Measurements from ENCODE around the gene MYCBPAP. TPM values are rescaled to one million over a fixed set of nuclear protein-coding genes. Genes with fewer than 3 reads are reported as not detected.

MYCBPAP gene
- total and polyA plus RNA-seq, 11 donors = 0.29 to 2.4 (median 0.76) TPM; not detected in 1

GRCh38 chr17:50548831-50549230 lies 40.6 kb downstream of the MYCBPAP start:
- Histone ChIP-seq H3K36me3 (peaks cover 0 to 24% (median 0%) of the 10 kb centered on the region in 9 donors), H3K4me1 (peaks cover 0 to 25% (median 15%) of the 10 kb centered on the region in 12 donors), H3K4me3 (no peak overlapping the region), H3K27me3 (peaks cover 0 to 2% (median 0%) of the 10 kb centered on the region in 9 donors), H3K27ac (no peak overlapping the region), H3K9me3 (no peaks in the 10 kb centered on the region)
- ATAC-seq (no peak), DNase-seq (no peak)
- intact Hi-C loops (cut with DNase I) = loop anchor here in 9 of 10 donors (5.0 to 10.0 kb wide), 12 partner anchors 67 to 416 kb away; partner anchors contain the start of gene ANKRD40 (in 1 of the 9)
- WGBS, 4 donors = 87 to 92% (median 89%) methylated on average over 14 to 18 of the region's 18 CpGs
- TF ChIP-seq POLR2A (IDR thresholded peaks at IDR 0.05) = no peak
- no peak for TF ChIP-seq CTCF (IDR thresholded peaks at IDR 0.05)

- Histone ChIP-seq H3K27me3 (peaks cover 0 to 2% (median 0%) of the 10 kb centered on the region in 9 donors), H3K9me3 (no peaks in the 10 kb centered on the region), H3K4me3 (no peak overlapping the region), H3K36me3 (peaks cover 0 to 24% (median 0%) of the 10 kb centered on the region in 9 donors), H3K4me1 (peaks cover 0 to 25% (median 15%) of the 10 kb centered on the region in 12 donors), H3K27ac (no peak overlapping the region)
- TF ChIP-seq CTCF (IDR thresholded peaks at IDR 0.05) (no peak), POLR2A (IDR thresholded peaks at IDR 0.05) (no peak)
- intact Hi-C loops (cut with DNase I) = loop anchor here in 9 of 10 donors (5.0 to 10.0 kb wide), 12 partner anchors 67 to 415 kb away; partner anchors contain the start of gene ANKRD40 (in 1 of the 9)
- 92 to 93% (median 92%) methylated on average over 19 of the region's 19 CpGs for WGBS, 4 donors
- ATAC-seq = no peak
- no peak for DNase-seq
Measured at GRCh38 chr17:50549256-50549941, 41.2 kb downstream of the MYCBPAP start.

DNA sequence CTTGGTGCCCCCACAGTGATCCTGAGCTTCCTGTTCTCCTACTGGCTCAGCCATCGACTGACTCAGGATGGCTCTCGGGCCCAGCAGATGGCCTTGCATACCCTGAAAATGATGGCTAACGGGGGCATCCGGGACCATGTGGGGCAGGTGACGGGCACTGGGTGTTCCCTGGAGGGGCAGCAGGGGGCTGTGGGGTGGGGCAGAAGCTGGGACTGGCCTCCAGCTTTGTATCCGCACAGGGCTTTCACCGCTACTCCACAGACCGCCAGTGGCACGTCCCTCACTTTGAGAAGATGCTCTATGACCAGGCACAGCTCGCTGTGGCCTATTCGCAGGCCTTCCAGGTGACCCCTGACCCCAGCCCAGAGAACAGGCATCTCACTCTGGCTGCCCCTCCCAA lies 41.7 kb downstream of the MYCBPAP start:
- H3K36me3 ChIP-seq = peaks cover 0 to 25% (median 0%) of the 10 kb centered on the region in 9 donors

More for the DNA sequence above, 41.7 kb downstream of the MYCBPAP start:
- no peaks in the 10 kb centered on the region for H3K9me3 ChIP-seq
- ATAC-seq (no peak), DNase-seq (no peak)
- WGBS, 4 donors = 90 to 96% (median 94%) methylated on average over 11 of the region's 11 CpGs
- intact Hi-C loops (cut with DNase I) = loop anchor here (1.0 to 10.0 kb wide), 16 partner anchors 62 to 415 kb away; partner anchors contain the start of gene ANKRD40 (in 1 of the 10)
- H3K27ac ChIP-seq = no peak overlapping the region
- H3K4me3 ChIP-seq = no peak overlapping the region
- H3K4me1 ChIP-seq = peaks cover 0 to 25% (median 15%) of the 10 kb centered on the region in 12 donors
- TF ChIP-seq CTCF (IDR thresholded peaks at IDR 0.05) (no peak), POLR2A (IDR thresholded peaks at IDR 0.05) (no peak)
- H3K27me3 ChIP-seq = peaks cover 0 to 2% (median 0%) of the 10 kb centered on the region in 9 donors
